ENCODE measurements around the gene GRM3.

GRCh38 chr7:86793136-86793535 is 149.4 kb downstream of the GRM3 start:
- TF ChIP-seq POLR2A (IDR thresholded peaks at IDR 0.05; ENCODE audit: low read length), result no peak
- no peak for TF ChIP-seq GATA1 (IDR thresholded peaks at IDR 0.05; ENCODE audit: low read depth, low read length)
